CD14-positive monocyte (primary cell): Measurements from ENCODE around the gene CYB5A. TPM values are rescaled to one million over a fixed set of nuclear protein-coding genes. Genes with fewer than 3 reads are reported as not detected.

Source experiments
- DNase-seq, 3 donors: peaks; one replicate each; pipeline ENCODE4 v3.0.0-alpha.2; 2011 to 2022
- H2AFZ ChIP-seq: 2 replicates; pipeline ENCODE4 v1.6.0; 2012; ENCODE audit warnings: mild to moderate bottlenecking, low read depth, low read length, inconsistent platforms; ENCODE audit not compliant: insufficient read depth, poor library complexity, severe bottlenecking
- H3K27ac ChIP-seq, 2 donors: 1 replicate in 1 of 2; 2 replicates in 1 of 2; pipeline ENCODE4 v1.5.1; 2012 to 2013; ENCODE audit warnings: low read length in 2 of 2, control low read depth in 1 of 2, inconsistent platforms in 1 of 2, low read depth in 1 of 2, mild to moderate bottlenecking in 1 of 2
- H3K27me3 ChIP-seq, 2 donors: one replicate each; pipeline versions ENCODE4 v1.6.0 to v1.6.1; 2011 to 2013; ENCODE audit warnings: low read length in 2 of 2; ENCODE audit not compliant: control insufficient read depth in 2 of 2, insufficient read depth in 2 of 2
- H3K36me3 ChIP-seq, 2 donors: replicated peaks in 1 of 2; 1 replicate in 1 of 2; 2 replicates in 1 of 2; pipeline versions ENCODE4 v1.5.1 to v1.6.1; 2012 to 2013; ENCODE audit warnings: low read length in 2 of 2, control low read depth in 1 of 2, inconsistent platforms in 1 of 2, mild to moderate bottlenecking in 1 of 2; ENCODE audit not compliant: insufficient read depth in 2 of 2, control insufficient read depth in 1 of 2
- H3K4me1 ChIP-seq, 2 donors: 1 replicate in 1 of 2; 2 replicates in 1 of 2; pipeline versions ENCODE4 v1.5.1 to v1.6.1; 2012 to 2013; ENCODE audit warnings: low read length in 2 of 2, control low read depth in 1 of 2, inconsistent platforms in 1 of 2, mild to moderate bottlenecking in 1 of 2, moderate library complexity in 1 of 2; ENCODE audit not compliant: insufficient read depth in 2 of 2, control insufficient read depth in 1 of 2
- H3K4me2 ChIP-seq: replicated peaks from 2 replicates; pipeline ENCODE3; 2012; ENCODE audit warnings: low read length, moderate library complexity, mild to moderate bottlenecking; ENCODE audit not compliant: poor library complexity, severe bottlenecking; ENCODE audit errors: extremely low read depth
- H3K4me3 ChIP-seq, 3 experiments: fragments of 200-600 bp in 1 of 3; sonication (generic) in 1 of 3; replicated peaks in 1 of 3; 1 replicate in 2 of 3; 2 replicates in 1 of 3; pipeline ENCODE4 v1.5.1; 2011 to 2013; ENCODE audit warnings: low read length in 3 of 3, mild to moderate bottlenecking in 3 of 3, control low read depth in 2 of 3, low read depth in 2 of 3, inconsistent platforms in 1 of 3, moderate library complexity in 1 of 3
- H3K79me2 ChIP-seq: 2 replicates; pipeline ENCODE4 v1.6.0; 2012; ENCODE audit warnings: mild to moderate bottlenecking, control low read depth, inconsistent platforms, low read length, moderate library complexity; ENCODE audit not compliant: insufficient read depth
- H3K9ac ChIP-seq: 2 replicates; pipeline ENCODE4 v1.6.0; 2017; ENCODE audit warnings: low read length, mild to moderate bottlenecking; ENCODE audit not compliant: insufficient read depth, poor library complexity, severe bottlenecking
- H3K9me3 ChIP-seq, 2 donors: replicated peaks in 1 of 2; 1 replicate in 1 of 2; 2 replicates in 1 of 2; pipeline versions ENCODE4 v1.5.1 to v1.6.1; 2012 to 2013; ENCODE audit warnings: low read length in 2 of 2, control low read depth in 1 of 2; ENCODE audit not compliant: control insufficient read depth in 1 of 2, insufficient read depth in 1 of 2
- H4K20me1 ChIP-seq: 2 replicates; pipeline ENCODE4 v1.6.0; 2012; ENCODE audit warnings: mild to moderate bottlenecking, low read length, control low read depth, moderate library complexity; ENCODE audit not compliant: insufficient read depth
- H3K27ac Mint-ChIP-seq, 7 donors: one replicate each; pipeline ENCODE4 v1.8.0; 2020; ENCODE audit warnings: mild to moderate bottlenecking in 7 of 7, mixed read lengths in 7 of 7, moderate library complexity in 6 of 7, inconsistent platforms in 2 of 7
- H3K27me3 Mint-ChIP-seq, 3 donors: one replicate each; pipeline ENCODE4 v1.8.0; 2021 to 2022; ENCODE audit warnings: low read depth in 3 of 3, mild to moderate bottlenecking in 3 of 3, mixed read lengths in 3 of 3, moderate library complexity in 3 of 3, inconsistent platforms in 1 of 3
- H3K36me3 Mint-ChIP-seq, 2 donors: one replicate each; pipeline ENCODE4 v1.8.0; 2020; ENCODE audit warnings: mixed read lengths in 2 of 2, inconsistent platforms in 1 of 2, mild to moderate bottlenecking in 1 of 2
- H3K4me1 Mint-ChIP-seq: one replicate; pipeline ENCODE4 v1.8.0; 2020; ENCODE audit warnings: mild to moderate bottlenecking, mixed read lengths
- H3K4me3 Mint-ChIP-seq, 2 donors: one replicate each; pipeline ENCODE4 v1.8.0; 2020; ENCODE audit warnings: mild to moderate bottlenecking in 2 of 2, mixed read lengths in 2 of 2, moderate library complexity in 1 of 2
- H3K9me3 Mint-ChIP-seq, 7 donors: one replicate each; pipeline ENCODE4 v1.8.0; 2020 to 2022; ENCODE audit warnings: mixed read lengths in 7 of 7, mild to moderate bottlenecking in 6 of 7, moderate library complexity in 6 of 7, inconsistent platforms in 2 of 7
- WGBS: methylation state at CpG from one replicate; pipeline ENCODE4 v1.1.5; 2013; ENCODE audit warnings: missing lambda C conversion rate; ENCODE audit not compliant: insufficient coverage; 5-methylcytosine and 5-hydroxymethylcytosine counted together
- intact Hi-C, 2 donors: fragments of 100-400 bp; cut with micrococcal nuclease; formaldehyde crosslinking; loops; one replicate each; pipeline versions ENCODE4 v1.15.0 to v1.15.1; 2023
- polyA plus RNA-seq, 3 donors: library from polyadenylated mRNA; depleted of rRNA in 1 of 3; unstranded in 2 of 3; stranded (reverse) in 1 of 3; fragments of 300-500 nt in 2 of 3; fragments of >200 nt in 1 of 3; fragmentation: Illumina TruSeq in 2 of 3; gene quantifications; 1 replicate in 2 of 3; 2 replicates in 1 of 3; pipeline ENCODE4 v1.2.3, GENCODE V29; 2012 to 2021
- TF ChIP-seq, protein P1 (sequence below): fragments of 200-600 bp; IDR thresholded peaks from one replicate; pipeline ENCODE4 v1.8.0; 2022; ENCODE audit warnings: antibody characterized with exemption, mild to moderate bottlenecking

Gene CYB5A
- polyA plus RNA-seq, 3 donors = 19.0 to 27.6 (median 22.4) TPM

DNA sequence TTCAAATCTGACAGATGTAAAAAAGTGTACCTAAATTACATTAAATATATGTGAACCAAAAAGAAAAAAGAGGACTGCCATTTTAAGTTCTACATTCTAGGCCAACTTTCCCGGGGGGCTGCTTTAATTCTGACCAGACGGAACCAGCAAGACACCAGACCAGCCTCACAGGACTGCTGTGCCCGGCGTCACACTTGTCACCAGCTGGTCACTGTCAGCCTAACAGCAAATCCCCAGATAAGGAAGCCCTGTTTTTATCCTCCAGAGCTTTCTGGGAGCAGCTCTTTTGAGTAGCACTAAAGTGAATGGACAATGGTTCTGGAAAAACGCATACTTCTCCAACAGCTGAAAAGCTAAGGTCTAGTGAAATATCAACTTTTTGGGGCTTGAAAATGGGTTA, 35.6 kb downstream of the CYB5A start:
- Histone ChIP-seq H3K79me2 (no peaks in the 10 kb centered on the region), H3K4me1 (peaks cover 15 to 17% of the 10 kb centered on the region in 2 donors), H3K27ac (no peak overlapping the region), H2AFZ (no peak overlapping the region), H3K9ac (no peak overlapping the region), H3K4me3 (no peak overlapping the region), H3K4me2 (no peak overlapping the region), H4K20me1 (no peaks in the 10 kb centered on the region), H3K36me3 (no peaks in the 10 kb centered on the region), H3K9me3 (no peaks in the 10 kb centered on the region), H3K27me3 (no peaks in the 10 kb centered on the region)
- DNase-seq = no peak
- H3K4me1 Mint-ChIP-seq = peaks cover 21% of the 10 kb centered on the region
- H3K9me3 Mint-ChIP-seq = no peaks in the 10 kb centered on the region
- H3K27ac Mint-ChIP-seq = no peak overlapping the region
- TF ChIP-seq, protein P1, sequence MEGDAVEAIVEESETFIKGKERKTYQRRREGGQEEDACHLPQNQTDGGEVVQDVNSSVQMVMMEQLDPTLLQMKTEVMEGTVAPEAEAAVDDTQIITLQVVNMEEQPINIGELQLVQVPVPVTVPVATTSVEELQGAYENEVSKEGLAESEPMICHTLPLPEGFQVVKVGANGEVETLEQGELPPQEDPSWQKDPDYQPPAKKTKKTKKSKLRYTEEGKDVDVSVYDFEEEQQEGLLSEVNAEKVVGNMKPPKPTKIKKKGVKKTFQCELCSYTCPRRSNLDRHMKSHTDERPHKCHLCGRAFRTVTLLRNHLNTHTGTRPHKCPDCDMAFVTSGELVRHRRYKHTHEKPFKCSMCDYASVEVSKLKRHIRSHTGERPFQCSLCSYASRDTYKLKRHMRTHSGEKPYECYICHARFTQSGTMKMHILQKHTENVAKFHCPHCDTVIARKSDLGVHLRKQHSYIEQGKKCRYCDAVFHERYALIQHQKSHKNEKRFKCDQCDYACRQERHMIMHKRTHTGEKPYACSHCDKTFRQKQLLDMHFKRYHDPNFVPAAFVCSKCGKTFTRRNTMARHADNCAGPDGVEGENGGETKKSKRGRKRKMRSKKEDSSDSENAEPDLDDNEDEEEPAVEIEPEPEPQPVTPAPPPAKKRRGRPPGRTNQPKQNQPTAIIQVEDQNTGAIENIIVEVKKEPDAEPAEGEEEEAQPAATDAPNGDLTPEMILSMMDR = no peak
- intact Hi-C loops = no loop called here
- H3K27me3 Mint-ChIP-seq = peaks cover 0 to 2% (median 0%) of the 10 kb centered on the region in 3 donors
- 100% methylated on average over 3 of the region's 5 CpGs for WGBS
- H3K36me3 Mint-ChIP-seq = peaks cover 13 to 26% of the 10 kb centered on the region in 2 donors
- H3K4me3 Mint-ChIP-seq = no peak overlapping the region

DNA sequence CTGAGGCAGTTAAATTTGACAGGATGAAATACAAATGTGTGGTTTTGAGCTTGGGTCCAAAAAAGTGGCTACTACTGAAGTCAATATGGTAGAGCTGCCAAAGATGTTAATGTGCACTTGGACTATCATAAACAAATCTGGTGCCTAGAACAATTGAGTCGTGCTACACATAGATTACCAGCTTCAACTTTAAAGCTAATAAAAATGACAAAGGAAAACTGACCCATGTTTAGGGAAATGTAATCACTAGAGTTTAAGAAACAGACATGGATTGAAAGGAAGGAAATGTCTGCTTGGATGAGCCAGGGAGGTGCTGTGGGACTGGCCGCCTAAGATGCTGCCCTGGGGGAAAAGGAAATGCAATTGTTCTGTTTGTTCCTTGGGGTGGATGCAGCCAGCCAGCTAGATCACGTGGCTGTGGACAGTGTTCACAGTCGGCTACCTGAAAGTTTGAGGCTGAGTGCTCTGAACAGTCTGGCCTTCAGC, 36.6 kb downstream of the CYB5A start:
- WGBS = 63% methylated on average over 3 of the region's 4 CpGs
- no peak overlapping the region for H2AFZ ChIP-seq

More for the DNA sequence above, 36.6 kb downstream of the CYB5A start:
- H3K4me1 Mint-ChIP-seq = peaks cover 30% of the 10 kb centered on the region
- intact Hi-C loops = no loop called here
- Histone ChIP-seq H3K27ac (no peak overlapping the region), H3K9me3 (no peaks in the 10 kb centered on the region), H3K4me3 (no peak overlapping the region), H3K27me3 (no peaks in the 10 kb centered on the region), H3K4me2 (no peak overlapping the region), H3K4me1 (peaks cover 24 to 27% of the 10 kb centered on the region in 2 donors), H3K9ac (no peak overlapping the region), H3K79me2 (no peaks in the 10 kb centered on the region), H4K20me1 (no peaks in the 10 kb centered on the region), H3K36me3 (no peaks in the 10 kb centered on the region)
- H3K4me3 Mint-ChIP-seq = no peak overlapping the region
- no peak for DNase-seq
- H3K27ac Mint-ChIP-seq = no peak overlapping the region
- H3K9me3 Mint-ChIP-seq = no peaks in the 10 kb centered on the region
- peaks cover 14 to 25% of the 10 kb centered on the region in 2 donors for H3K36me3 Mint-ChIP-seq
- H3K27me3 Mint-ChIP-seq = peaks cover 0 to 2% (median 0%) of the 10 kb centered on the region in 3 donors
- TF ChIP-seq, protein P1 = no peak
